B cell (primary cell): ENCODE results near the gene TPBGL.

Experiments used
- CTCF ChIP-seq: fragments of 200-600 bp; IDR thresholded peaks from one replicate; pipeline ENCODE4 v1.8.0; 2022; ENCODE audit warnings: antibody characterized with exemption, mild to moderate bottlenecking
- EZH2 ChIP-seq: IDR thresholded peaks from 2 replicates; pipeline ENCODE4 v1.6.1; 2012; ENCODE audit warnings: borderline replicate concordance, low read depth, mild to moderate bottlenecking, moderate library complexity, low read length; ENCODE audit not compliant: insufficient read depth, poor library complexity, severe bottlenecking

- TF ChIP-seq CTCF (no peak), EZH2 (no peak)
Observed at GRCh38 chr11:75244052-75244814, 3.7 kb downstream of the TPBGL start.
